Upper lobe of left lung (tissue), 6 donors: Measurements from ENCODE around the gene SDK2. TPM values are rescaled to one million over a fixed set of nuclear protein-coding genes. Genes with fewer than 3 reads are reported as not detected.

Source experiments
- ATAC-seq, 2 donors: fragments of 200-7000 bp; cut with Tn5 transposase; one replicate each; pipeline ENCODE4 v1.9.1; 2022; ENCODE audit warnings: mild to moderate bottlenecking in 2 of 2, moderate library complexity in 2 of 2; ENCODE audit not compliant: low FRiP score in 2 of 2
- DNase-seq, 2 donors: peaks; one replicate each; pipeline ENCODE4 v3.0.0-alpha.2; 2019 to 2020
- H3K27ac ChIP-seq, 4 donors: fragments of 200-600 bp; sonication (generic); one replicate each; pipeline ENCODE4 v1.5.1; 2016 to 2019
- H3K27me3 ChIP-seq, 4 donors: fragments of 200-600 bp; sonication (generic); one replicate each; pipeline ENCODE4 v1.5.1; 2017 to 2019
- H3K36me3 ChIP-seq, 4 donors: fragments of 200-600 bp; sonication (generic); one replicate each; pipeline ENCODE4 v1.5.1; 2016 to 2019
- H3K4me1 ChIP-seq, 4 donors: fragments of 200-600 bp; sonication (generic); one replicate each; pipeline ENCODE4 v1.5.1; 2018 to 2019
- H3K4me3 ChIP-seq, 4 donors: fragments of 200-600 bp; sonication (generic); one replicate each; pipeline ENCODE4 v1.5.1; 2017 to 2019; ENCODE audit warnings: mild to moderate bottlenecking in 2 of 4, moderate library complexity in 1 of 4
- H3K9me3 ChIP-seq, 4 donors: fragments of 200-600 bp; sonication (generic); one replicate each; pipeline ENCODE4 v1.5.1; 2018 to 2019
- EP300 ChIP-seq, 4 donors: sonication (generic); formaldehyde crosslinking; IDR thresholded peaks; one replicate each; pipeline ENCODE4 v1.5.1; 2017; ENCODE audit warnings: antibody characterized with exemption in 4 of 4, control low read depth in 2 of 4
- POLR2A ChIP-seq, 4 donors: fragments of 450-650 bp; IDR thresholded peaks; one replicate each; pipeline ENCODE4 v1.5.1; 2016 to 2017; ENCODE audit warnings: antibody characterized with exemption in 4 of 4, mild to moderate bottlenecking in 2 of 4
- POLR2AphosphoS5 ChIP-seq, 2 donors: sonication (generic); formaldehyde crosslinking; IDR thresholded peaks; one replicate each; pipeline ENCODE4 v1.5.1; 2017; ENCODE audit warnings: antibody characterized with exemption in 2 of 2
- WGBS, 2 donors: methylation state at CpG; one replicate each; pipeline ENCODE4 v1.1.5; 2017 to 2018; 5-methylcytosine and 5-hydroxymethylcytosine counted together
- total RNA-seq, 6 donors: library from RNA; depleted of rRNA in 4 of 6; stranded (reverse); fragments of >200 nt in 4 of 6; gene quantifications; one replicate each; pipeline versions ENCODE4 v1.1.0 to v1.2.1, GENCODE V29; 2016 to 2021
- TF ChIP-seq, protein P1 (sequence below), 6 experiments: fragments of 450-650 bp in 4 of 6; fragments of 200-600 bp in 2 of 6; sonication (generic) in 2 of 6; IDR thresholded peaks; one replicate each; pipeline ENCODE4 v1.5.1; 2016 to 2019; ENCODE audit warnings: antibody characterized with exemption in 6 of 6
- donor health status: DM: no; HTN: no; CAD: no; lungs with moderate emphysema.
- donor health status: DM: no; HTN: yes; CAD: no; lungs with severe emphysema.

SDK2 gene
- total RNA-seq, 6 donors from 2014 or later = 1.2 to 7.3 (median 2.9) TPM

DNA sequence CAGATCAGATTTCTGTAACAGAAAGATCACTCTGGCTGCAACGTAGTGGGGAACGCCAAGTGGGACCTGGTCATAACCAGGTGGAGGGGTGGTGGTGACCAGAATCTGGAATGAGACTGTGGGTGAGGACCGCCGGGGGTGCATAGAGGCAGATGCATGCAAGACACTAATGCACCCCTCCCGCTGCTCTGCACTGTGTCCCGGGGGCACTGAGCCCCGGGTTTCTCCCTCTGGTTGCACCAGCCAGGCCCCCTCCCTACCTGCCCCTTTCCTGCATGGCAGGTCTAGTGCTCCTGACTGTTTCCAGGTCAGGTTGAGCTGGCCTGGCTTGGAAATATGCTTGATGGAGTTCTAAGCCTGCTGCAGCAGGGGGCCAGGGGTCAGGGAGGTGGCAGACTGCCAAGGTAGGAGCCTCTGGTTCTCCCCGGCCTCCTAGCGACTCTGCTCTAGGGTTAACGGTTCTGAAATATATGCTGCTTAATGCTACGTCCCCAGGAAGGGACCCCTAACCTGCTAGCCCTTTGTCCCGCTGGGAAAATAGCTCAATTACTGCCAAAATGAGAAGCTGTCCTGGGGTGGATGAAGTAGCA lies 94.3 kb downstream of the SDK2 start:
- ATAC-seq (no peak), DNase-seq (no peak)
- Histone ChIP-seq H3K27ac (no peak overlapping the region), H3K4me1 (peaks cover 0 to 39% (median 10%) of the 10 kb centered on the region in 4 donors), H3K36me3 (no peaks in the 10 kb centered on the region), H3K4me3 (no peak overlapping the region), H3K27me3 (no peaks in the 10 kb centered on the region), H3K9me3 (no peaks in the 10 kb centered on the region)
- 60 to 62% methylated on average over 10 to 12 of the region's 12 CpGs for WGBS, 2 donors
- TF ChIP-seq EP300 (IDR thresholded peaks at IDR 0.05) (no peak), POLR2AphosphoS5 (IDR thresholded peaks at IDR 0.05) (no peak), POLR2A (IDR thresholded peaks at IDR 0.05) (no peak)
- TF ChIP-seq, protein P1, sequence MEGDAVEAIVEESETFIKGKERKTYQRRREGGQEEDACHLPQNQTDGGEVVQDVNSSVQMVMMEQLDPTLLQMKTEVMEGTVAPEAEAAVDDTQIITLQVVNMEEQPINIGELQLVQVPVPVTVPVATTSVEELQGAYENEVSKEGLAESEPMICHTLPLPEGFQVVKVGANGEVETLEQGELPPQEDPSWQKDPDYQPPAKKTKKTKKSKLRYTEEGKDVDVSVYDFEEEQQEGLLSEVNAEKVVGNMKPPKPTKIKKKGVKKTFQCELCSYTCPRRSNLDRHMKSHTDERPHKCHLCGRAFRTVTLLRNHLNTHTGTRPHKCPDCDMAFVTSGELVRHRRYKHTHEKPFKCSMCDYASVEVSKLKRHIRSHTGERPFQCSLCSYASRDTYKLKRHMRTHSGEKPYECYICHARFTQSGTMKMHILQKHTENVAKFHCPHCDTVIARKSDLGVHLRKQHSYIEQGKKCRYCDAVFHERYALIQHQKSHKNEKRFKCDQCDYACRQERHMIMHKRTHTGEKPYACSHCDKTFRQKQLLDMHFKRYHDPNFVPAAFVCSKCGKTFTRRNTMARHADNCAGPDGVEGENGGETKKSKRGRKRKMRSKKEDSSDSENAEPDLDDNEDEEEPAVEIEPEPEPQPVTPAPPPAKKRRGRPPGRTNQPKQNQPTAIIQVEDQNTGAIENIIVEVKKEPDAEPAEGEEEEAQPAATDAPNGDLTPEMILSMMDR (IDR thresholded peaks at IDR 0.05) = no peak

DNA sequence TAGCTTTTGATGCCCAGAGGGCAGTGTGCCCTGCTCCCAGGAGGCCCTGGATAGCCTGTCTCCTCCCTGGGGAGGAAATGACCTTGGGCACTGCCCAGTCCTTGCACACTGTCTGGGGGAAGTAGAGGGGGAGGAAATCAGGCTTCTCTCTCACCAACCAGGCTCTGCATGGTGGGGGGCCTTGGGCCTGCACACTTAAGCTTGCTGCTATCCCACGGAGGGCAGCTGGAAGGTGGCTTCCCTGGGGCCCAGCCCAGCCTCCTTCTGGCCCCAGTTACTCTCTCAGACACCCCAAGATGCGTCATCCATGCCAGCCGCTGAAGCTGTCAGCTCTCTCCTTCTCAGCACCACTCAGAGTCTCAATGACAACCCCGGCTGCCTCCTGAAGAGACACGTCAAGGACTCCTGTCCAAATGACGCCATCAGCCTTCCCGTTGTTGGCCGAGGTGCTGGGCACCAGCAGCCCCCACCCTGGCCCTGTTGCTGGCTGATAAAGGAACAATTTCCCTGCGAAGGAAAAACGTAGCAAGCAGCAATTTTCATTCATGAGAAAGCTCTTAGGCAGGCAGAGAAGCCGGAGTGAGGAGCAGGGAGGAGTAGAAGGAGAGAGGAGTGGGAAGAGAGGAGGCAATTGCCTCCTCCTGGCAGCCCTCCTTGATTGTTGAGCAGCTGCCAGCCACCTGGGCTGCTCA lies 95.5 kb downstream of the SDK2 start:
- peaks cover 0 to 39% (median 10%) of the 10 kb centered on the region in 4 donors for H3K4me1 ChIP-seq
- no peak overlapping the region for H3K27ac ChIP-seq
- TF ChIP-seq POLR2AphosphoS5 (IDR thresholded peaks at IDR 0.05) (no peak), POLR2A (IDR thresholded peaks at IDR 0.05) (no peak), EP300 (IDR thresholded peaks at IDR 0.05) (no peak)
- TF ChIP-seq, protein P1 (IDR thresholded peaks at IDR 0.05) = no peak
- H3K9me3 ChIP-seq = no peaks in the 10 kb centered on the region
- H3K36me3 ChIP-seq = no peaks in the 10 kb centered on the region
- no peak for ATAC-seq
- WGBS, 2 donors = 22 to 37% methylated on average over 7 to 11 of the region's 11 CpGs
- no peak for DNase-seq
- H3K27me3 ChIP-seq = no peaks in the 10 kb centered on the region
- no peak overlapping the region for H3K4me3 ChIP-seq

DNA sequence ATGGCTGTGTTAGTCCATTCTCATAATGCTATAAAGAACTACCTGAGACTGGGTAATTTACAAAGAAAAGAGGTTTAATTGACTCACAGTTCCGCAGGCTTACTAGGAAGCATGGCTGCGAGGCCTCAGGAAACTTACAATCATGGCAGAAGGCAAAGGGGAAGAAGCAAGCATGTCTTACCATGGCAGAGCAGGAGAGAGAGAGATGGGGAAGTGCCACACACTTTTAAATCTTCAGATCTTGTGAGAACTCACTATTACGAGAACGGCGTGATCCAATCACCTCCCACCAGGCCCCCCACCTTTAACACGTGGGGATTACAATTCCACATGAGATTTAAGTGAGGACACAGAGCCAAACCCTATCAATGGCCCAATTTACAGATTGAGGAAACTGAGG lies 96.5 kb downstream of the SDK2 start:
- Histone ChIP-seq H3K27me3 (no peaks in the 10 kb centered on the region), H3K36me3 (no peaks in the 10 kb centered on the region), H3K27ac (no peak overlapping the region), H3K9me3 (no peaks in the 10 kb centered on the region), H3K4me3 (no peak overlapping the region), H3K4me1 (peaks cover 0 to 36% (median 7%) of the 10 kb centered on the region in 4 donors)
- whole genome bisulfite sequencing, 2 donors = 70 to 87% methylated on average over 6 of the region's 6 CpGs
- TF ChIP-seq POLR2A (IDR thresholded peaks at IDR 0.05) (no peak), POLR2AphosphoS5 (IDR thresholded peaks at IDR 0.05) (no peak), EP300 (IDR thresholded peaks at IDR 0.05) (no peak)
- TF ChIP-seq, protein P1 (IDR thresholded peaks at IDR 0.05) = no peak
- DNase-seq (no peak), ATAC-seq (no peak)

DNA sequence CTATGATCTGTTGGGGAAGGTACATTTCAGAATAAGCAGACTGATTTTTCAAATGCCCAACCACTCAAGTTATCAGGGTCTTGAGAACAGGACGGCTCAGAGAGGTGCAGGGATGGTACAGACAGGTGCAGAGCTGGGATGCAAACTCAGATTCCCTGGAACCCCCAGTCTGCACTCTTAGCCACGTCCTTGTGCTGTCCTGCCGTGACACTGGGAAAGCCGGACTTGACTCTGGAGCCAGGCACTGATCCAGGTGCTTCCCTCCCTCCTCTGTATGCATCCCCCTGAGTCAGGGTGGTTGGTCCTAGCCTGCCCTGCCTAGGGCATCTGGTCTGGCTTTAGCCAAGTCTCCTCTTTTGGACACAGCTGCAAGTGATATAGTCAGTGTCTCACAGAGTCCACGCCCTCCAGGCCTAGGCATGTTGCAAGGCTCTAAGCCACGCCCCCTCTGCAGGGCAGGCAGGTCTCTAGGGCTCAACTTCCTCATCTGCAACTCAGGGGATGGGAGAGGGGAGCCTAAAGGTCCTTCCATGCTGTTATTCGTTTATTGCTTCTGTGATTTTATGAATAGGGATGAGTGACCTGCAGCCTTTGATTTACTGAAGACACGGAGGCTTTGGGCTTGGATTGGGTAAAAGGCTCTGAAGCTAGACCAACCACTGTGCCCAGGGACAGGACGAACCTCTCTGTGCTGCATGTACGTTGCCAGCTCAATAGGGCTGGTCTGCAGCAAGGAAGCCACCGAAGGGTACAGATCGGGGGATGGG lies 97.3 kb downstream of the SDK2 start:
- Histone ChIP-seq H3K4me3 (no peak overlapping the region), H3K4me1 (peaks cover 0 to 29% (median 7%) of the 10 kb centered on the region in 4 donors), H3K27me3 (no peaks in the 10 kb centered on the region), H3K27ac (no peak overlapping the region), H3K9me3 (no peaks in the 10 kb centered on the region), H3K36me3 (no peaks in the 10 kb centered on the region)
- peak in 1 of 2 donors; percentile 61 for ATAC-seq
- WGBS, 2 donors = 76 to 78% methylated on average over 11 to 12 of the region's 12 CpGs
- DNase-seq = peak in 1 of 2 donors; percentile 80
- TF ChIP-seq, protein P1 (IDR thresholded peaks at IDR 0.05) = no peak
- TF ChIP-seq POLR2A (IDR thresholded peaks at IDR 0.05) = no peak
- no peak for TF ChIP-seq EP300 (IDR thresholded peaks at IDR 0.05)
- no peak for TF ChIP-seq POLR2AphosphoS5 (IDR thresholded peaks at IDR 0.05)
